HG02798 (cell line): ENCODE results near the gene ID2.
"Not testable (repeated sequence)": the region's sequence is repeated elsewhere in the genome, so short reads cannot be mapped to it uniquely, and the experiment has no call there.

Experiments
- ATAC-seq: cut with Tn5 transposase; IDR thresholded peaks from one replicate; pipeline ENCODE4 v1.9.1; 2021; ENCODE audit warnings: mild to moderate bottlenecking; ENCODE audit not compliant: unreplicated experiment, poor library complexity

ID2 gene

DNA sequence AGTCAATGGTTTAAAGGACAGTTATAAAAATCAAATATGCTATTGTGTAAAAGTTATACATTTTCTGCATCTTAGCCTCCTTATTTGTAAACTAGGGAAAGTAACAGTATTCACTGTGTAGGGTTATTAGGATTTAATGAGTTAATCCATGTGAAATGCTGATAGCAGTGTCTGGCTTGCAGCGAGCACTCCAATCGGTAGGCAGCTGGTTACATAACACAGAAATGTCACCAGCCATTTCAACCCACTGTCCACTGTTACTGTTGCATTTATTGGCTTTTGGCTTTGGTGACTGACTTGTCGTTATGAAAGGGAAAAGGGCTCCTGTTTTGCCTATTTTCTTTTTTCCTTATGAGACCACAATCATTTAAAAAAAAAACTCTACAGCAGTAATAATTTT, 38.9 kb downstream of the ID2 start:
- ATAC-seq = no peak

DNA sequence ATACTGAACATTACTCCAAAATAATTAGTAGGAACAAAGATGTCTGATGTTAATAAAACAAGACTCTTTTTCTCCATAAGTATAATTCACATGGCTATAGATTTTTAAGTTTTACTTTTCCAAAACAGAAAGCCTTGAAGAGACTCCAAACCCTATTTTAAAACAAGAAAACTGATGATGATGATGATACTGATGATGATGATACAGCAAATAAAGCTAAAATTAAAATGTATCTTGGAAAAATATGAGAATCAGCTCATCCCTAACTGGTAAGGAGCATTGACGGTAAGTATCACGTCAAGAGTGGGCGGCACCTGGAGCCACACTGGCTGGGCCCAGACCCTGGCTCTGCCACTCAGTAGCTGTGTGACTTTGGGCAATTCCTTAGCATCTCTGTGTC, 39.6 kb downstream of the ID2 start:
- ATAC-seq = no peak

- no peak for ATAC-seq
Measured at GRCh38 chr2:8722986-8723385, 41.1 kb downstream of the ID2 start.

GRCh38 chr2:8725838-8726237, 44.0 kb downstream of the ID2 start:
- ATAC-seq = no peak

DNA sequence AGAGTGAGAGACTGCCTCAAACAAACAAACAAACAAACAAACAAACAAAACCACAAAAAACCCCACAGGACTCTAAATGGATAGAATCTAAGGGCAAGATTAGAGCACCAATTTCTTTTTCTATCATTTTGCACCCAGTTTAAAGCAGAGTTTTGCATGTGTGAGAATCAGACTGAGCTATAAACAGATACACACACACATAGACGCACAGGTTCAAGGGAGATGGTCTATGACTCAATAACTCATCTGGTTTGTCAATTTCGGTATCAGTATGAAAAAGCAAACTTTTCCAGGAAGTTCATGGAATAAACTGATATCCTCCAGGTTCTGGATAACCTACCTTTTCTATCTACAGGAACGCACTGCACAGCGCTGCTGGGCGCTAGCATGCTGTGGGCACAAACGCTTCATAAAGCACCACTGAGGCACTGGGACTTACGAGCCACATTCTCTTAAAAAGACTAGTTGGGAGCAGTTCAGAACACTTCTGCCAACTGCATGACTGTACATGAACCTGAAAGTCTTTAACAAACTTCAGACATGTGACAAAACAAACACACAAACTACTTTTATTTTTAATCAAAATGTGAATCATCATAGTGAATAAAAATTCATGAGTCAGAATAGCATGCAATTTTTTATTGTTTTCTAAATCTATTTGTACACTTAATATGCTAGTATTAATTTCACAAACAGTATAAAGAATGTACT, 46.6 kb downstream of the ID2 start:
- ATAC-seq = no peak

DNA sequence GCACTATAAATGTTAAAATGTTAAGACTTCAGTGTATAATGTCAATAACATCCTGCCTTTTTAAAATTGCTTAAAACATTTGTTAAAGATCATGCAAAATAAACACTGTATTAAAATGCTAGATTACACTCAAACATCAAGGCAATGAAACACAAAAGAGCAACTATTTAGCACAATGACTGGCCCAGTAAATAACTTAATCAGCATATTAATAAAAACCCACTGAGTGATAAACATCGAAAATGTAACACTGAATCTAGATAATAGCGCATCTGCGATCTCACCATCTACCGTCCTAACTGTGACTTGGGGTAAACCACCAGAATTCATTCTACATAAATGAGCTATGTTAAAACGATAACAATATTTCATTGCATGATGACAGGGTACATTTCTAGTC, 47.2 kb downstream of the ID2 start:
- ATAC-seq = not testable (repeated sequence)

DNA sequence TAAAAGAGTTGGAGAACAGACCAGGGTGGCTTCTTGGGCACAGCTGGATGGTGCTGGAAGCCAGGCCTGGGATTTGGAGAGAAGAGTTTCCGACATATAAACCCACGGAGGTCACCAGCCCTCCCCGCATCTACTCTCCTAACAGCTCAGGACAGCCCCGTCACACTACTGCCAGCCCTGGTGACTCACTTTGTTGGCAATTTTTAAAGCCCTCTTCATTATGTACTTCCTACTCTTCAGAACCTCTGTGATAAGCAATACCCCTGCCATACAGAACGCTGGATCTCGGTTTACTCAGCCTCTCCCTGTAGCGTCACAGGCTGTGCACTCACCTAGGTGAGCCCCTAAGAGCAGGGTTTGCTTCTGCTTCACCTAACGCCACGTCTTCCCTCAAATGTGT, 48.1 kb downstream of the ID2 start:
- no peak for ATAC-seq

GRCh38 chr2:8732601-8733000, 50.7 kb downstream of the ID2 start:
- no peak for ATAC-seq
